NT2/D1 (cell line): Measurements from ENCODE around the gene SEC23A.

Experiments used
- SUZ12 ChIP-seq: IDR thresholded peaks from 2 replicates; pipeline ENCODE4 v1.6.1; 2011; ENCODE audit not compliant: insufficient read length, insufficient read depth; ENCODE audit errors: extremely low read depth
- YY1 ChIP-seq: IDR thresholded peaks from 2 replicates; pipeline ENCODE4 v1.6.1; 2011; ENCODE audit not compliant: insufficient read length, insufficient read depth
- ZNF274 ChIP-seq: IDR thresholded peaks from 2 replicates; pipeline ENCODE4 v1.6.1; 2011; ENCODE audit warnings: mild to moderate bottlenecking, low read depth, low read length

DNA sequence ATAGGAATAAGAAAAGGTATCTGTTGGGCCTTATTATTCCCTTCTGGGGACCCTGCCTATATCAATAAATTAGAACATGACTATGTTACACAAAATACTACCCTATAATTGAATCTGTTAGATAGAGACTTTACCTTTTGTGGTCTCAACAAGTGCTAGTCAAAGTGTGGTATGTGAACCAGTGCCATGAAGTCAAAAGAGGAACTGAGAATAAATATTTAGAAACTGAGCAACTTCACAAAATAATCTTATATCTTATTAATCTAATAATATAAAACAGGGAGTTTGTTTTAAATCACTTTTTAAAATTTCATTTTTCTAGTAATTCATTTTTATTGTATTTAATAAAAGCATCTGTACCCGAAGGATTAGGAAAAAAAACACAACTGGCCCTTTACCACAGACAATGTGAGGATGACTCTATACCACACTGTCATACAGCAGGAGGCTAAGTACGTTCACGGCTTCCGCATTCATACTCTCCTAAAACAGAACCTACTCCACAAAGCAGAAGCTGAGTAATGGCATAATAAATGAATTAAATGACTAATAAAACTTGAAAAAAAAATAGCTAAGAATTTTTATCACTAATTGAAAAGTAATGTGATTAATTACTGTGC lies 42.1 kb downstream of the SEC23A start:
- TF ChIP-seq YY1 (no peak), ZNF274 (no peak), SUZ12 (no peak)
